HEK293T (cell line): ENCODE measurements around the gene SCN10A.

ENCODE experiments used
- CTCF ChIA-PET: fragments of 350-600 bp; formaldehyde crosslinking; extraction: SDS; loops from one replicate; lab custom pipeline; 2021; ENCODE audit warnings: antibody characterized with exemption, inconsistent platforms; lab: Yijun Ruan, JAX
- POLR2A ChIA-PET: fragments of 350-600 bp; formaldehyde crosslinking; extraction: SDS; loops from one replicate; lab custom pipeline; 2020; ENCODE audit warnings: antibody characterized with exemption, inconsistent platforms; lab: Yijun Ruan, JAX
- DNase-seq: peaks from one replicate; pipeline ENCODE4 v3.0.0; 2012; ENCODE audit warnings: mixed read lengths; ENCODE audit errors: extremely low spot score
- ARNT ChIP-seq: fragments of 450-650 bp; IDR thresholded peaks from 2 replicates; pipeline ENCODE4 v1.6.1; 2017; ENCODE audit warnings: mild to moderate bottlenecking
- BHLHE40 ChIP-seq: fragments of 450-650 bp; IDR thresholded peaks from 2 replicates; pipeline ENCODE4 v1.6.1; 2016; ENCODE audit warnings: mild to moderate bottlenecking, moderate library complexity, borderline replicate concordance
- CTBP1 ChIP-seq: fragments of 450-650 bp; IDR thresholded peaks from 2 replicates; pipeline ENCODE4 v1.6.1; 2016; ENCODE audit warnings: borderline replicate concordance
- ELF4 ChIP-seq: fragments of 450-650 bp; IDR thresholded peaks from 2 replicates; pipeline ENCODE4 v1.6.1; 2017; ENCODE audit warnings: antibody characterized with exemption
- FOXA1 ChIP-seq: fragments of 450-650 bp; IDR thresholded peaks from 2 replicates; pipeline ENCODE4 v1.6.1; 2016; ENCODE audit warnings: mild to moderate bottlenecking
- FOXK2 ChIP-seq: fragments of 450-650 bp; IDR thresholded peaks from 2 replicates; pipeline ENCODE4 v1.6.1; 2016; ENCODE audit warnings: mild to moderate bottlenecking
- FOXM1 ChIP-seq: fragments of 450-650 bp; IDR thresholded peaks from 2 replicates; pipeline ENCODE4 v1.6.1; 2017; ENCODE audit warnings: mild to moderate bottlenecking, borderline replicate concordance
- HDGF ChIP-seq: fragments of 450-650 bp; IDR thresholded peaks from 2 replicates; pipeline ENCODE4 v1.6.1; 2017; ENCODE audit warnings: antibody characterized with exemption, borderline replicate concordance
- L3MBTL2 ChIP-seq: fragments of 450-650 bp; conservative IDR thresholded peaks from 2 replicates; pipeline ENCODE4 v1.6.1; 2016; ENCODE audit warnings: mild to moderate bottlenecking
- LEF1 ChIP-seq: fragments of 450-650 bp; IDR thresholded peaks from 2 replicates; pipeline ENCODE4 v1.6.1; 2017; ENCODE audit warnings: mild to moderate bottlenecking, borderline replicate concordance
- NFRKB ChIP-seq: fragments of 450-650 bp; IDR thresholded peaks from 2 replicates; pipeline ENCODE4 v1.6.1; 2016; ENCODE audit warnings: mild to moderate bottlenecking, moderate library complexity
- PKNOX1 ChIP-seq: fragments of 450-650 bp; IDR thresholded peaks from 2 replicates; pipeline ENCODE4 v1.6.1; 2016
- SP1 ChIP-seq: fragments of 450-650 bp; IDR thresholded peaks from 2 replicates; pipeline ENCODE4 v1.6.1; 2017
- SUZ12 ChIP-seq: fragments of 450-650 bp; IDR thresholded peaks from 2 replicates; pipeline ENCODE4 v1.6.1; 2016; ENCODE audit warnings: mild to moderate bottlenecking
- TARDBP ChIP-seq: fragments of 450-650 bp; IDR thresholded peaks from 2 replicates; pipeline ENCODE4 v1.6.1; 2016
- ZNF384 ChIP-seq: fragments of 450-650 bp; IDR thresholded peaks from 2 replicates; pipeline ENCODE4 v1.6.1; 2016

Gene SCN10A

GRCh38 chr3:38835939-38836338, 19.9 kb upstream of the SCN10A start:
- CTCF ChIA-PET, result no interaction called here
- POLR2A ChIA-PET, result no interaction called here
- no peak for DNase-seq
- TF ChIP-seq ZNF384 (no peak), NFRKB (no peak), BHLHE40 (no peak), SUZ12 (no peak), FOXM1 (no peak)

DNA sequence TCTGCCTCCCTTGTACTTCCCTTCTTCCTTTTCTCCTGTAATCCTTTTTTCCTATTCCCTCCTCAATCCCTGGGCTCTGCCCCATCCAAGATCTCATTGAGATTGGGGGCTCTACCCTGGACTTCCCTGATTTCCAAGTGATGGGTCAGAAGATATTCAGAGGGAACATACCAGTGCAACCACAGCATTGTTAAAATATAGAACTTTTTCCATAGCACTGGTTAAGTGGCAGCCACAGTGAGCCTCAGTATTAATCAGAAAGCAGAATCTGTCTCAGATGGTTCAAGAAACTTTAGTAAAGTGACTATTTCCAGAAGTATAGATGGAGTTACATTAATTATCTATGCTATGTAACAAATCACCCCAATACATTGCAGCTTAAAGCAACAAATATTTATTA, 18.7 kb upstream of the SCN10A start:
- CTCF ChIA-PET, result interaction anchor here (0.8 kb wide), 1 partner anchor 9 kb away, joined by 3 read pairs; no protein-coding TSS in a partner anchor
- POLR2A ChIA-PET, result no interaction called here
- TF ChIP-seq BHLHE40 (no peak), ARNT (no peak), FOXM1 (no peak), PKNOX1 (no peak), ELF4 (no peak), FOXA1 (no peak), SUZ12 (no peak), ZNF384 (no peak), TARDBP (no peak), LEF1 (no peak), NFRKB (no peak), L3MBTL2 (no peak), FOXK2 (no peak), CTBP1 (no peak), HDGF (no peak), SP1 (no peak)
- DNase-seq, result no peak

- CTCF ChIA-PET, result interaction anchor here (1.1 kb wide), 1 partner anchor 10 kb away, joined by 5 read pairs; no protein-coding TSS in a partner anchor
- peak; percentile 33 for DNase-seq
- TF ChIP-seq FOXK2, result no peak
- TF ChIP-seq ZNF384, result no peak
- TF ChIP-seq CTBP1, result no peak
- TF ChIP-seq L3MBTL2, result no peak
- TF ChIP-seq LEF1, result no peak
- TF ChIP-seq ELF4, result no peak
- TF ChIP-seq ARNT, result no peak
- TF ChIP-seq SP1, result no peak
- TF ChIP-seq SUZ12, result no peak
- POLR2A ChIA-PET, result interaction anchor here (0.7 kb wide), 1 partner anchor 8 kb away, joined by 3 read pairs; no protein-coding TSS in a partner anchor
Observed at GRCh38 chr3:38834110-38834509, 18.1 kb upstream of the SCN10A start.

GRCh38 chr3:38829404-38829803, 13.4 kb upstream of the SCN10A start:
- no peak for TF ChIP-seq BHLHE40
- TF ChIP-seq LEF1, result no peak
- TF ChIP-seq NFRKB, result no peak
- no peak for TF ChIP-seq ELF4
- no peak for TF ChIP-seq PKNOX1
- TF ChIP-seq L3MBTL2, result no peak
- TF ChIP-seq SUZ12, result no peak
- TF ChIP-seq ZNF384, result no peak
- no peak for TF ChIP-seq FOXM1
- TF ChIP-seq SP1, result no peak
- TF ChIP-seq FOXA1, result no peak
- DNase-seq, result peak; percentile 11
- ChIA-PET POLR2A (no interaction called here), CTCF (no interaction called here)

DNA sequence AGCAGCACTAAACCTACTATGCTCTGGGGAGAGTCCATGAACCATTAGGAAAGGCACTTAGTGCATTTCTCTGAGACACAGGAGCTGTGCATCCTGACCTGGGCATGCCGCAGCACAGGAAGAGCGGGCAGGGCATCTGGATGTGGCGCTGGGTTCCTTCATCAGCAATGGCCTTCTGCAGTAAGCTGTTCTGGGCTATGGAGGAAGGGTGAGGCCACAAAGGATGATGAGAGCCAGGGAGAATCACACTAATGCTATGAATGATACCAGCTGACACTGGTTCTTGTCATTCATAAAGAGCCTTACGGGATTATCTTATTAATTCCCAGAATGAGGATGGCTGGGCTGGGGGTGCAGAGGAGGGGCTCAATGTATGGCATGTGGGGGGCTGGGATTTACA, 12.7 kb upstream of the SCN10A start:
- ChIA-PET CTCF (no interaction called here), POLR2A (no interaction called here)
- TF ChIP-seq SUZ12 (no peak), NFRKB (no peak), CTBP1 (no peak), ZNF384 (no peak), L3MBTL2 (no peak), FOXK2 (no peak), HDGF (no peak), PKNOX1 (no peak), LEF1 (no peak), ARNT (no peak)
- no peak for DNase-seq

GRCh38 chr3:38827791-38828190, 11.8 kb upstream of the SCN10A start:
- ChIA-PET CTCF (no interaction called here), POLR2A (no interaction called here)
- DNase-seq, result no peak

More at GRCh38 chr3:38827791-38828190, 11.8 kb upstream of the SCN10A start:
- TF ChIP-seq PKNOX1 (no peak), ZNF384 (no peak), NFRKB (no peak), FOXK2 (no peak), LEF1 (no peak), L3MBTL2 (no peak), SUZ12 (no peak), ARNT (no peak), BHLHE40 (no peak)
